Endothelial cell of umbilical vein (primary cell): ENCODE data around the gene CANT1. TPM values are rescaled to one million over a fixed set of nuclear protein-coding genes. Genes with fewer than 3 reads are reported as not detected.

Experiments used
- BruUV-seq: library from RNA; stranded (reverse); fragments of 400-500 nt; replicated peaks from 2 replicates; lab custom pipeline; 2021; lab: Mats Ljungman, UMichigan
- CTCF ChIA-PET: fragments of 300-600, 350-600 bp; sonication (Branson Sonifier 250); formaldehyde crosslinking; loops from one replicate; lab custom pipeline; 2021; ENCODE audit warnings: antibody characterized with exemption, inconsistent platforms; lab: Charles Lee
- POLR2A ChIA-PET: fragments of 300-600, 350-600 bp; sonication (Branson Sonifier 250); formaldehyde crosslinking; loops from one replicate; lab custom pipeline; 2021; ENCODE audit warnings: antibody characterized with exemption, inconsistent platforms; lab: Charles Lee
- DNase-seq: peaks from one replicate; pipeline ENCODE4 v3.0.0-alpha.2; 2011; ENCODE audit warnings: low read depth, low spot score
- FAIRE-seq: peaks from 2 replicates; lab custom pipeline; 2011; peaks lifted over from hg19 to GRCh38; lab: Jason Lieb, UNC
- H2AFZ ChIP-seq: 2 replicates; pipeline ENCODE4 v1.6.0; 2012; ENCODE audit warnings: low read depth, low read length, control low read depth, inconsistent platforms
- H3K27ac ChIP-seq: 2 replicates; pipeline ENCODE4 v1.5.1; 2011; ENCODE audit warnings: low read depth, mild to moderate bottlenecking, control low read depth, low read length, moderate library complexity; ENCODE audit not compliant: insufficient read depth
- H3K27me3 ChIP-seq, 2 experiments: 2 replicates each; pipeline versions ENCODE4 v1.6.0 to v1.6.1; 2011; ENCODE audit warnings: low read length in 2 of 2, mixed read lengths in 1 of 2; ENCODE audit not compliant: control insufficient read depth in 2 of 2, insufficient read depth in 2 of 2
- H3K36me3 ChIP-seq, 2 experiments: 2 replicates in 1 of 2; 3 replicates in 1 of 2; pipeline ENCODE4 v1.5.1; 2011; ENCODE audit warnings: low read length in 2 of 2, mild to moderate bottlenecking in 1 of 2, moderate library complexity in 1 of 2; ENCODE audit not compliant: control insufficient read depth in 2 of 2, insufficient read depth in 2 of 2; ENCODE audit errors: extremely low read depth in 1 of 2
- H3K4me1 ChIP-seq: 3 replicates; pipeline ENCODE4 v1.5.1; 2011; ENCODE audit warnings: mild to moderate bottlenecking, low read length; ENCODE audit not compliant: control insufficient read depth, insufficient read depth; ENCODE audit errors: extremely low read depth
- H3K4me2 ChIP-seq: 2 replicates; pipeline ENCODE4 v1.6.1; 2011; ENCODE audit warnings: low read length, control low read depth, mixed read lengths; ENCODE audit not compliant: insufficient read depth
- H3K4me3 ChIP-seq, 3 experiments: fragments of 200-600 bp in 1 of 3; sonication (generic), shearing (Covaris generic) in 1 of 3; replicated peaks in 1 of 3; 2 replicates each; pipeline ENCODE4 v1.5.1; 2011 to 2016; ENCODE audit warnings: control low read depth in 3 of 3, low read length in 3 of 3, mild to moderate bottlenecking in 2 of 3, inconsistent platforms in 1 of 3, low read depth in 1 of 3, moderate library complexity in 1 of 3; ENCODE audit not compliant: insufficient read depth in 1 of 3
- H3K79me2 ChIP-seq: 2 replicates; pipeline ENCODE4 v1.6.0; 2012; ENCODE audit warnings: low read length, inconsistent platforms; ENCODE audit not compliant: control insufficient read depth, insufficient read depth
- H3K9ac ChIP-seq: replicated peaks from 2 replicates; pipeline ENCODE3; 2011; ENCODE audit warnings: low read length, control low read depth; ENCODE audit not compliant: insufficient read depth; ENCODE audit errors: extremely low read depth
- H3K9me1 ChIP-seq: replicated peaks from 3 replicates; pipeline ENCODE4 v1.6.0; 2011; ENCODE audit warnings: mild to moderate bottlenecking, low read length; ENCODE audit not compliant: control insufficient read depth, insufficient read depth; ENCODE audit errors: extremely low read depth
- H3K9me3 ChIP-seq: replicated peaks from 2 replicates; pipeline ENCODE4 v1.5.1; 2012; ENCODE audit warnings: low read length, inconsistent platforms; ENCODE audit not compliant: control insufficient read depth, insufficient read depth
- H4K20me1 ChIP-seq: replicated peaks from 2 replicates; pipeline ENCODE3; 2011; ENCODE audit warnings: mild to moderate bottlenecking, low read length; ENCODE audit not compliant: control insufficient read depth, insufficient read depth; ENCODE audit errors: extremely low read depth
- EZH2 ChIP-seq: IDR thresholded peaks from 2 replicates; pipeline ENCODE4 v1.6.1; 2012; ENCODE audit warnings: borderline replicate concordance, low read depth, mild to moderate bottlenecking, moderate library complexity, low read length, inconsistent platforms; ENCODE audit not compliant: severe bottlenecking
- FOS ChIP-seq: IDR thresholded peaks from 2 replicates; pipeline ENCODE4 v1.6.1; 2011; ENCODE audit warnings: mild to moderate bottlenecking, low read length, moderate library complexity, borderline replicate concordance; ENCODE audit not compliant: insufficient read depth
- GATA2 ChIP-seq: IDR thresholded peaks from 2 replicates; pipeline ENCODE4 v1.7.0; 2011; ENCODE audit warnings: low read depth, mild to moderate bottlenecking, moderate library complexity, mixed read lengths, low read length; ENCODE audit not compliant: insufficient read length, insufficient read depth
- JUN ChIP-seq: IDR thresholded peaks from 2 replicates; pipeline ENCODE4 v1.6.1; 2011; ENCODE audit warnings: borderline replicate concordance, low read depth; ENCODE audit not compliant: insufficient read length, insufficient read depth
- MYC ChIP-seq: IDR thresholded peaks from one replicate; pipeline ENCODE4 v1.6.1; 2011; ENCODE audit warnings: mild to moderate bottlenecking, low read depth, low read length
- POLR2A ChIP-seq: IDR thresholded peaks from 2 replicates; pipeline ENCODE4 v1.6.1; 2012; ENCODE audit warnings: low read depth, mild to moderate bottlenecking, control low read depth, low read length
- POLR2AphosphoS5 ChIP-seq: IDR thresholded peaks from 2 replicates; pipeline ENCODE4 v1.6.1; 2012; ENCODE audit warnings: low read depth, mild to moderate bottlenecking, control low read depth, low read length, moderate library complexity; ENCODE audit not compliant: insufficient read depth
- dilution Hi-C: fragments of 300-500 bp; cut with MboI; formaldehyde crosslinking; loops from one replicate; pipeline ENCODE4 v1.15.0; 2019; ENCODE audit warnings: low sequenced_read_pairs; ENCODE audit not compliant: extremely low pct_ligation_motif_present
- intact Hi-C: fragments of 100-400 bp; cut with micrococcal nuclease; formaldehyde crosslinking; loops from one replicate; pipeline ENCODE4 v1.10.0; 2022
- polyA plus RNA-seq, 4 experiments: library from polyadenylated mRNA; depleted of rRNA in 3 of 4; stranded (reverse) in 3 of 4; unstranded in 1 of 4; fragments of >200 nt; gene quantifications; 2 replicates each; pipeline versions ENCODE4 v1.2.1 to v1.2.3, GENCODE V29; 2011 to 2012; ENCODE audit warnings: missing spikeins in 1 of 4
- total RNA-seq: library from RNA; stranded (reverse); gene quantifications from 2 replicates; pipeline ENCODE4 v1.2.3, GENCODE V29; 2021
- TF ChIP-seq, protein P1 (sequence below), 2 donors: IDR thresholded peaks; 1 replicate in 1 of 2; 2 replicates in 1 of 2; pipeline ENCODE4 v1.5.1; 2011; ENCODE audit warnings: low read length in 2 of 2, mild to moderate bottlenecking in 2 of 2, moderate library complexity in 2 of 2, control low read depth in 1 of 2, inconsistent platforms in 1 of 2, low read depth in 1 of 2; ENCODE audit not compliant: insufficient read depth in 1 of 2; ENCODE audit errors: extremely low read depth in 1 of 2
- TF ChIP-seq, protein P2 (sequence below): IDR thresholded peaks from 2 replicates; pipeline ENCODE4 v1.6.1; 2011; ENCODE audit not compliant: insufficient read depth, insufficient read length

Gene CANT1
- total and polyA plus RNA-seq, 2 donors (not counting 3 experiments of a cell fraction or from before 2014, with no cell fraction given) = 85.0 to 93.6 TPM

DNA sequence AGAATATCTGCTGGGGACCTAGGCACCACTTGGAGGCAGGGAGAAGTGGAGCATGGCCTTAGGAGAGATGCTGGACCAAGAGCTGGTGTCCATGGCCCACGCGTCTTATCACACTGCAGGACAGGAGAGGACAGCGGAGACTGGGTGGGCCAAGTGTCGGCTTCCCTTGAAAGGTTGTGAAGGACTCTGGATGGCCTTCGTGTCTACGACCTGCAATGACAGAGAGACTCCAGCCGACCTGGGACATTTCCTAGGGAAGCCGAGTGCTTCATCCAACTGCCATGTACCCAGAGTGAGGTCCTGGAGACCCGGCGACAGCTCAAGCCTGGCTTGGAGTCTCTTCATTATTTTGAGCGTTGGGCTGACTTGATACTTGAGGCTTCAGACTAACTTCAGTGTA, 34.9 kb upstream of the CANT1 start:
- Histone ChIP-seq H3K4me3 (no peak overlapping the region), H3K9me1 (no peaks in the 10 kb centered on the region), H2AFZ (no peak overlapping the region), H3K27me3 (no peaks in the 10 kb centered on the region), H3K4me2 (no peak overlapping the region), H3K9ac (no peak overlapping the region), H3K4me1 (no peaks in the 10 kb centered on the region), H3K36me3 (no peaks in the 10 kb centered on the region), H4K20me1 (no peaks in the 10 kb centered on the region), H3K27ac (no peak overlapping the region), H3K79me2 (no peaks in the 10 kb centered on the region), H3K9me3 (no peaks in the 10 kb centered on the region)
- intact Hi-C loops (no loop called here), dilution Hi-C loops (no loop called here)
- DNase-seq = no peak
- no TSS peak for BruUV-seq
- ChIA-PET POLR2A (no interaction called here), CTCF (interaction anchor here (0.7 to 3.3 kb wide), 13 partner anchors 8 to 349 kb away, joined by 3 to 109 read pairs (median 7); no protein-coding TSS in a partner anchor)
- FAIRE-seq = no peak
- TF ChIP-seq MYC = no peak
- no peak for TF ChIP-seq JUN
- no peak for TF ChIP-seq GATA2
- no peak for TF ChIP-seq POLR2A
- no peak for TF ChIP-seq POLR2AphosphoS5
- TF ChIP-seq, protein P1, sequence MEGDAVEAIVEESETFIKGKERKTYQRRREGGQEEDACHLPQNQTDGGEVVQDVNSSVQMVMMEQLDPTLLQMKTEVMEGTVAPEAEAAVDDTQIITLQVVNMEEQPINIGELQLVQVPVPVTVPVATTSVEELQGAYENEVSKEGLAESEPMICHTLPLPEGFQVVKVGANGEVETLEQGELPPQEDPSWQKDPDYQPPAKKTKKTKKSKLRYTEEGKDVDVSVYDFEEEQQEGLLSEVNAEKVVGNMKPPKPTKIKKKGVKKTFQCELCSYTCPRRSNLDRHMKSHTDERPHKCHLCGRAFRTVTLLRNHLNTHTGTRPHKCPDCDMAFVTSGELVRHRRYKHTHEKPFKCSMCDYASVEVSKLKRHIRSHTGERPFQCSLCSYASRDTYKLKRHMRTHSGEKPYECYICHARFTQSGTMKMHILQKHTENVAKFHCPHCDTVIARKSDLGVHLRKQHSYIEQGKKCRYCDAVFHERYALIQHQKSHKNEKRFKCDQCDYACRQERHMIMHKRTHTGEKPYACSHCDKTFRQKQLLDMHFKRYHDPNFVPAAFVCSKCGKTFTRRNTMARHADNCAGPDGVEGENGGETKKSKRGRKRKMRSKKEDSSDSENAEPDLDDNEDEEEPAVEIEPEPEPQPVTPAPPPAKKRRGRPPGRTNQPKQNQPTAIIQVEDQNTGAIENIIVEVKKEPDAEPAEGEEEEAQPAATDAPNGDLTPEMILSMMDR (IDR thresholded peaks at IDR 0.05; ENCODE audit: extremely low read depth in 1 of 2, insufficient read depth in 1 of 2, low read depth in 1 of 2, low read length in 2 of 2) = no peak
- TF ChIP-seq, protein P2, sequence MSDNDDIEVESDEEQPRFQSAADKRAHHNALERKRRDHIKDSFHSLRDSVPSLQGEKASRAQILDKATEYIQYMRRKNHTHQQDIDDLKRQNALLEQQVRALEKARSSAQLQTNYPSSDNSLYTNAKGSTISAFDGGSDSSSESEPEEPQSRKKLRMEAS = no peak
- no peak for TF ChIP-seq EZH2
- TF ChIP-seq FOS = no peak
